Endothelial cell of hepatic sinusoid (primary cell): ENCODE data around the gene KCNQ5.

Experiments used
- in situ Hi-C: cut with HindIII; loops from 2 replicates; pipeline ENCODE4 v1.10.0; 2017; ENCODE audit warnings: low sequenced_read_pairs

KCNQ5 gene

DNA sequence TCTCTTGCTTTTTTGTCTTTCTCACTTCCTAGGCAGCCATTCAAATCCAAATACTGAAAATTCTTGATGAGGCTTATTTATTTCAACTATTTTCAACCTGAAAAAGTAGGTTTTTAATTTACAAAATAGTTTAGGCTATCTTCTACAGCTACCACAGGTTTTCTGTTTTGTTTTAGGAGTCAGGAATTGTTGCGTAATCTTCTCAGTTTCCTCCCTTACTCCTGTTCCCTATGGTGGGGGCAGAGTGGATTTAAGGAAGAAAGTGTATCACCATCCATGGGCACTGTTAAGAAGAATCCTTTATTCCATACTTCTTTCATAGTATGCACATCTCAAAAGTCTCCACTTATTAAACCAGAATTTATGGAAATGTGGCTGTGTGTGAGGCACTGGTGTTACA, 421.0 kb downstream of the KCNQ5 start:
- in situ Hi-C loops, result no loop called here

DNA sequence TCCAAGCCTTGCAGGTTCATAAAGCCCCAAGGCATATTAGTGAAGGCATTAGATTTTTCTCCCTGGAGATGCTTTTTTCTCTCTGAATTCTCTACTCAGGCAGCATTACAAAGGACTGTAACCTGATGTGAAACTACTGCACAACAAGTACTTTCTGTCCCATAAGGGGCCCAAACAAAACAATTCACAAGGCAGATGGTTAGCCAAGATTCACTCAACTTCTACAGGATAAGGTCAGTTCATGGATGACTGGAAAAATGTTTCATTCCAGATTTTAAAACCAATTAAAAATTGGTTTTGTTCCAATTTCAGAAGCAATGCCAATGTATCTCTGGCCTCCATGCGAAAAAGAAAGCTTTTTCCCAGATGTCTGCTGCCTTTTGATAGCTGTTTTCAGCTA, 421.6 kb downstream of the KCNQ5 start:
- in situ Hi-C loops, result no loop called here

DNA sequence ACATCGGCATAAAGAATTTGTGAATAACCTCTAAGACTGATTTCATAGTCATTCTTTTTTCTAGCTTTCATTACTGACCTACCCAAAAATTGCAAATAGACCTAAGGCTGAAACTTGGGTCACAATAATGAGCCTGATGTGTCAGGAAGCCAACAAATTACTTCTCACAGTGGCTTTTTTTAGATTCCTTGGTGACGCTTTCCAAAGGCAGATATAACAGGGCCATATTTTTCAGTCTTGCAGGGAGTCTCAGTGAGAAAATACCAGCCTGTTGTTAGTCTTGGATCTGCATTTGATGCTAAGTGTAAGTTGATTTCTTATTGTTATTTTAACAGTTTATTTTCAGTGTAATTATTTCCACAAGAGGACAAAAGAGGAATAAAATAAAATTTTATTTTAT, 423.7 kb downstream of the KCNQ5 start:
- in situ Hi-C loops, result no loop called here

DNA sequence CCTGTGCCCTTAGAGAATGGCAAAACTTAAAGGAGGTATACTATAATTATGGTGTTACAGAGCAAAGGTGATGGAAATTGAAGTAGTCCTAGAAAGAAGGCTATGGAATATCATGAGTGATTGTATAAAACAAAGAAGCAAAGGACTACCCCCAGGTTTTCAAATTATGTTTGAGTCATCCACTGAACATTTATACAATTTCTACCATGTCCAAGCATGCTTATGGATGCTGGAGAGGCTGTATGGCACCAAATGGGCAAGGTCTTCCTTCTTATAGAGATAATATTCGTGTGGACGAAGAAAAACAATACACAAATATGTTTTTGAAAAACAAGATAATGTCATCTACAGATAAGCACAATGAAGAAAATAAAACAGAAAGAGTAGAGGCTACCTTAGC, 425.9 kb downstream of the KCNQ5 start:
- in situ Hi-C loops, result no loop called here

GRCh38 chr6:73049971-73050594, 428.2 kb downstream of the KCNQ5 start:
- in situ Hi-C loops, result no loop called here

GRCh38 chr6:73050706-73051105, 428.8 kb downstream of the KCNQ5 start:
- in situ Hi-C loops, result no loop called here

DNA sequence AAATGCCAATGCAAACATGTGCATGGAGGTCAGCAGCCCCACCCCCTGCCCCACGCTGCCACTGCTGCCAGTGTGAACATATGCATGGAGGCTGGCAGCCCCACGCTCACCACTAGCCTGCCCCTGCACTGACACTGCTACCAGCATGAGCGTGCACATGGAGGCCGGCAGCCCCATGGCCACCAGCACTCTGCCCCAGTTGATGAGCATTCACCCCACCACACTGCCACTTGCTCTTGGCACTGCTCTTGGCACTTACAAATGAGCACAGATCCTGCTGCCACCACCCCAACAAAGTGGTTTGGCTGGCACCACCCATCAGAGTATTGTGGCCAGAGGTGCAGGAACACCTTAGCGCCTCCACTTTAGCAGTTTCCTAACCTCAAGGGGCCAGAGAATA, 429.3 kb downstream of the KCNQ5 start:
- in situ Hi-C loops, result no loop called here

DNA sequence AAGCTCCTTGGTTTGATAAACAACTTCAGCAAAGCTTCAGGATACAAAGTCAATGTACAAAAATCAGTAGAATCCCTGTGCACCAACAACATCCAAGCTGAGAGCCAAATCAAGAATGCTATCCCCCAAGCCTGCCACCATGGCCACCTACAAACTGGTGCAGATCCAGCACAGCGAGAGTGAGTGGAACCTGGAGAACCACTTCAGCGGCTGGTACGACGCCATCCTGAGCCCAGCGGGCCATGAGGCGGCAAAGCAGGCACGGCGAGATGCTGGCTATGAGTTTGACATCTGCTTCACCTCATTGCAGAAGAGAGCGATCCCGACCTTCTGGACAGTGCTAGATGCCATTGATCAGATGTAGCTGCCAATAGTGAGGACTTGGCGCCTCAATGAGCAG, 433.1 kb downstream of the KCNQ5 start:
- in situ Hi-C loops, result no loop called here

GRCh38 chr6:73058736-73059135, 436.9 kb downstream of the KCNQ5 start:
- in situ Hi-C loops, result no loop called here

DNA sequence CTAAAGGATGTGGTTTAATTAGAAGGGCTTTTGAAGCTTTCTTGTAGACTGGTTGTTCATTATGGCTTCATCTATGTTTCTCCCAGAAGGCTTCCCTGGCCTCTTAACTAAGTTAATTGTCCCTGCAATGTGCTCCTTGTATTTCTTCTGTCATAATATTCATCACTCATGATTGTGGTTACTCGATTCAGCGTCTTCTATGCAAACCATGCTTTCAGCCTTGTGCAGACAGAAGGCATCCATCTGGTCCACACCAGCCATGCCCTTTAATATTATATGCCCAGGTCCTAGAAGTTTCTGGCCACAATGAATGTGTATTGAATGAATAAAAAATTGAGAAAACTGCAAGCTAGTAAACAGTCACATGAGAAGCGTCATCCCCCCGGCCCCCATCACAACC, 440.3 kb downstream of the KCNQ5 start:
- in situ Hi-C loops, result loop anchor here (5.0 kb wide), 1 partner anchor 65 kb away; no protein-coding TSS in a partner anchor

DNA sequence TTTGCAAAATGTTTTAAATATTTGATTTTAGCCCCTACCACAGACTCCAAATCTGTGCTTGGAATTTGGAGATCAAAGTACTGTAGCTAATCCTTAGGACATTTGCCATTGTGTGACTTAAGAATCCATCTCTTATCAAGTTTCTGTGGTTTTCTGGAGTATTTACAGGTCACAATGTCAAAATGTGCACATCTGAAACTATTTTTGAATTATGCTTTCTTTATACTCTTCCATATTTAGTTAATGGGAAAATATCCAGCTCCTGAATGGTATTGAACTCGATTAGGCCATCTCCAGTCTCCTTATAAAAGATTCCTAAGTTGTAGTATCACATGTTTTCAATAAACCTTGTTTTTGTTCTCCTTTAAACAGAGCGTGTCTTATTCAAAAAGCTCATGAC, 441.0 kb downstream of the KCNQ5 start:
- in situ Hi-C loops, result loop anchor here (5.0 kb wide), 1 partner anchor 64 kb away; no protein-coding TSS in a partner anchor

GRCh38 chr6:73064266-73064665, 442.4 kb downstream of the KCNQ5 start:
- in situ Hi-C loops, result loop anchor here (5.0 kb wide), 1 partner anchor 63 kb away; no protein-coding TSS in a partner anchor

DNA sequence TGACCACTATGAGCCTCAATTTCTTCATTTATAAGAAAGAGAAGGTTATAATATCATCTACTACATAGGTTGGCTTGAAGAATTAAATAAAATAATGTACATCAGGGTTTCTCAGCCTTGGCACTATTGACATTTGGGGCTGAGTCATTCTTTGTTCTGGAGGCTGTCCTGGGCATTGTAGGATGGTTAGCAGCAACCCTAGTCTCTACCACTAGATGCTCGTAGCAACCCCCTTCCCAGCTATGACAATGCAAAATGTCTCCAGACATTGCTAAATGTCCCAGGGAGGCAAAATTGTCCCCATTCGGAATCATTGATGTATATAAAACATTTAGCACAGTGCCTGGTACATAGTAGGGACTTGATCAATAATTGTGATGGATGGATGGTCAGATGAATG, 451.4 kb downstream of the KCNQ5 start:
- in situ Hi-C loops, result no loop called here

DNA sequence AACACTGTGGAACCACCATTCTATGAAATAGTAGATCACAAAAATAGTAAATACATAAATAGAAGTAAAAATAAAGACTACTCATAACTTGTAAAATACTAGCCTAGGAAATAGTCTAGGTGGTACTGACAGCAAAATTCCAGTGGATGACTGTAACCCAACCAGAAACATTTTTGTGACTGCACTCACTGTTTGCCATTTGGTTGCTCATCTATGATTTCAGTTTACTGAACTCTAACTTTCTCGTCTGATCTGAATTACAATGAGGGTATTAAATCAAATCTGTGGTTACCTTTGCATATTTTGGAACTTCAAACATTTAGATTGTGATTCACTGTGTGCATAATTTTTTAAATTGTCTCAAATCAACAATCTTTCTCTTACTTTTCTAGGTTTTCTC, 452.3 kb downstream of the KCNQ5 start:
- in situ Hi-C loops, result no loop called here

DNA sequence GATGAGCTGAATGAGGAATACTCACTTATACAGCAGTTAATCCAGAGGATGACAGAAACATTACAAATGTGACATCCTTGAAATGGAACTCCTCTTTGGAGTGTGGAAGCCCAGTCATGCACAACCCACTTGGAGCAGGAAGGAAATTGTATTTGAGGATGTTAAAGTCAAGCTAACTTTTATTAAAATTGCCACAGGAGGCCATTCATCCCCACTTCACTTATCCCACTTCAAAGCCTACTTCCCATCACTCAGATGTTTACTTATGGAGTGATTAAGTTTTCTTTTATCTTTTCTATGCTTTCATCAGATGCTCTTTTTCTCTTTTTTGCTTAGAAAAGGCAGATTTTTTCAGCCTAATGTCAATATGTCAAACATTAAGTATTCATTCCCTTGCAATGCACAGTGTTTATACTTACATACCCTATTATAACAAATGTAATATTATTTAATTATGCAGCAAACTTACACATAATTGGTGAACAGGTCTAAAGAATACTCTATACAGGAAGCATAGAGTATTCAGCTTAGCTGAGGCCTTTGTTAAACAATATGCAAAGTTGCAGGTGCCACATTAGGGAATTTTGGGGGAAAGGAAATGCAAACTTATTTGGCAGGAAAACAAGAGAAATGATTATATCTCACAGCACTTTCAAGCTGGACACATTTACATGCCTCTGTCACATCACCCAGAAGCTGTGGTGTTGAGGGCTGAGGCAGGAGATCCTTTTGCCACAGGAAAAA, 454.5 kb downstream of the KCNQ5 start:
- in situ Hi-C loops, result no loop called here

DNA sequence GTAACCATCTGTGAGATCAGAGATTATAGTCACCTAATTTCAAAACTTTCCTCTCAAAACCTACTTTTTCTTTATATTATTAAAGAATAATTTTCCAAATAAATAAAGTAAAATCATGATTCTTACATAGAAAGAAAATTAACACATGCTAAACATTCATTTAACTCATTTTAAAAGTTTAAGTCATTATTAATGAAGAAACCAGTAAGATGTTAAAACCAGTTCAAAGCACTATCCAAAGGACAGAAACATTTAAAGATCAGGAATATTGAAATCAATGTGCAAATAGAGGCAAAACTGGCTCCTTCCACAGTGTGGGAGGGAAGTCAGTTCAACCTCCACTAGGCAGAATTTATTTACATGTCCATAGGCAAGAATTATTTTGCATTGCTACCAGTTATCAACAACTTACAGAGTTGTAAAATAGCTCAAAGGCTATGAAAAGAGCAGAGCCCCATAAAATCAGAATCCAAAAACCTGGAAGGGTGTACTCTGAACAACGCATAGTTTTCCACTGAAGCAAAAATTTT, 456.5 kb downstream of the KCNQ5 start:
- in situ Hi-C loops, result no loop called here

DNA sequence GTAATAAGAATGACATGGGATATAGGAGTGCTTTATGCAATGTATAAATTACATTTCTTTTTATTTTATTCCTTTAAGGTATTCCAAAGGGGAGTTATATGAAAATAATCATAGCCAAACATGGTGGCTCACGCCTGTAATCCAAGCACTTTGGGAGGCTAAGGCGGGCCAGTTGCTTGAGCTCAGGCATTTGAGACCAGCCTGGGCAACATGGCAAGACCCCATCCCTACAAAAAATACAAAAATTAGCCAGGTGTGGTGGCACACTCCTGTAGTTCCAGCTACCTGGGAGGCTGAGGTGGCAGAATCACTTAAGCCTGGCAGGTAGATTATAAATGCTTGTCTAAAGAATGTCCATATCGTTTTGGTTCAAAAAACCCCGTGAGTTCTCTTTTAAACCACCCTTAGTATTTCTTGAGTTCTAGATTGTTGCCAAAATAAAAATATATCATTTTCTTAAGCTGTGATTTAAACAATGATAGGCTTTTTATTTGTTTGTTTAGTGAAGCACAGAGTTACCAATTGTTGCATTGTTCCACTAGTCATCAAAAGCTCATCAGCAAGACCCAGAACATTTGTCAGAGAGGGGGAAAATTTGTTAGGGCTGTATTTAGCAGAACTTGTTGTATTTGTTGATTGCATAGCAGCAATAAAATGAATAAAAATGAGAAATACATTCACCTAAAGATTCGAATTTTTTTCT, 457.2 kb downstream of the KCNQ5 start:
- in situ Hi-C loops, result no loop called here

DNA sequence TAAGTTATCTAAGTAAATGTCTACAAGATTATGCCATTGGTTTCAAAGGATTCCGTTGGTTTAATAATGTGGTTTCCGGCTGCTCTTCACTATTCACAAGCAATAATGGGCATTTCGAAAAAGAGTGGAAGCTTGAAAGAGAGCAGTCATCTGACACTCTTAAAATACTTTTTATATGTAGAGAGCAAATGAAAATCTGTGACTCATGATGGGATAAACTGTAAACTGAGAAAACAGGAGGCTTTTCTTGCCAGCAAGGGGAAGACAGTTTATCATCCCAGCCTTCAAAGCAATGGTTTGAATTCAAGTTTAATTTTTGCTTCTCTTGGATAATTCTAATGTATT, 457.7 kb downstream of the KCNQ5 start:
- in situ Hi-C loops, result no loop called here

DNA sequence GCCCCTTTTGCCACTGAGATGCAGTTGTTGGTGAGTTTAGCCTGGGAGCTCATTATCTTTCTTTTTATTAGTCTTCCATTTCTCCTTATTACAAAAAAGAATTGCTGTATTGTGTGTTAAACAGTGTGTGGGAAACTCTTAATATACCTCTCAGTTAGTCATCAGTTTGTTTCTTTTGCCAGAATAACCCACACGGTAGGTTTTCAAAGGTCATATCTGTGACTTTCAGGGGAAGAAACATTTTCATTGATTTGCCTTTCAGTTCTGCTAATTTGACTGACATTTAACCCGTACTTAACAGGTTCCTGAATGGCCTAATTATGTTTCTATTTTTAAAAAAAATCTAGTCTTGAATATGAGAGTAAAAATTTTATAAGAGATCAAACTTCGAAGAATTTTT, 458.1 kb downstream of the KCNQ5 start:
- in situ Hi-C loops, result no loop called here

DNA sequence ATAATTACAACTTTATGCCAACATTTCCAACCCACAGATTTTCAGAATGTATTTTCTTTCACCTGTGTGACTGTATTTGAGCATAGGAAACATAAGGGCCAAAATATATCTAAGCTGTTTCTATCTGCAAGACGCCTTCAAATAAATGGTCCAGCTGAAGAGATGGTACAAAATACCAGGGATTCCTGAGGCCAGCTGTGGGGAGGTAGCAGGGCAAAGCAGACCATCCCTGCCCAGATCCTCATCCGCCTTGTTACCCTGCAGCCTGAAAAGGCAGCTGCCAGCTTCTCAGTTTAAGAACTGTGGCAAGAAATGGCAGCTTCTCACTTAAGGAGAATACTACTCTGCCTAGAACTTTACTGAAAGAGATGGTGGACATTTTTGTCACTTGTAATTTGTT, 460.1 kb downstream of the KCNQ5 start:
- in situ Hi-C loops, result no loop called here

DNA sequence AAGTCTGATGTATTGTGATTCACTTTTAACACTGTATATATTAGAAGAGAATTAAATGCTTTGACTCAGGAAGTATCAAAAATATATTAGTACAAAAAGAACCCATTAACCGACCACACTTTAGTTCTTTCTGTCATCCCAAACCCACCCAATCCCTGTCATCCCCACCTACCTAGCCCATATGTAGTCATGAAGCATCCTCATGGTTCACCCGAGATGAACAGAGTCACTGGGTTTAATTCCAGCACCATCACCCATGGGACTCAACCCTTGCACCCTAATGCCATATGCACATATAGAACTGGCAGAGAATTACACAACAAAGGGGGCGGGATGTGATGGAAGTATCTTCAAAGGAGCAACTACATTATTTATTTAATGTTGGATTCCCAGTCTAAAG, 462.0 kb downstream of the KCNQ5 start:
- in situ Hi-C loops, result no loop called here

- in situ Hi-C loops, result no loop called here
Measured at GRCh38 chr6:73085443-73085871, 463.6 kb downstream of the KCNQ5 start.
